CD4-positive, alpha-beta T cell treated with Interleukin-6 for 4 hours (primary cell): ENCODE data around the gene LUC7L3.

Experiments
- DNase-seq: peaks from one replicate; pipeline ENCODE4 v3.0.0-alpha.2; 2020; ENCODE audit warnings: mixed read lengths

LUC7L3 gene

GRCh38 chr17:50763716-50764475 lies 44.5 kb downstream of the LUC7L3 start:
- no peak for DNase-seq

DNA sequence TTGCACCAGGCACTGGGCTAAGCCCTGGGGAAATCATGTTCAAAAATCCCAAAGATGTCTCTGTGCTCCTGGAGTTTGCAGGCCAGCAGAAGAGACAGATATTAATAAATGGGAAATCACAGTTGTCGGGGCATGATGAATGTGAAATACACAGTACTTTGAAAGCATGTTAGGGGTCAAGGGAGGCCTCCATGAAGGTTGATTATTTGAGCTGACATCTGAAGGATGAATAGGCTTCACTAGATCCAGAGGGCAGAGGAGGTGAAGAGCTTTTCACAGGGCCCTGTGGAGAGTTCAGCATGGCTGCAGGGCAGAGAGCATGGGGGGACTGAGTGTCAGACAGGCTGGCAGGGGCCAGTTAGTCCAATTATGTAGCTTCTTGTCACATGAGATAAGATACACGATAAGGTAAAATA lies 45.3 kb downstream of the LUC7L3 start:
- DNase-seq = no peak

- no peak for DNase-seq
These were observed 46.2 kb downstream of the LUC7L3 start for GRCh38 chr17:50765454-50766221.

- DNase-seq = no peak
These were observed 47.0 kb downstream of the LUC7L3 start for GRCh38 chr17:50766222-50767023.

- no peak for DNase-seq
These were observed 47.6 kb downstream of the LUC7L3 start for GRCh38 chr17:50767030-50767429.

DNA sequence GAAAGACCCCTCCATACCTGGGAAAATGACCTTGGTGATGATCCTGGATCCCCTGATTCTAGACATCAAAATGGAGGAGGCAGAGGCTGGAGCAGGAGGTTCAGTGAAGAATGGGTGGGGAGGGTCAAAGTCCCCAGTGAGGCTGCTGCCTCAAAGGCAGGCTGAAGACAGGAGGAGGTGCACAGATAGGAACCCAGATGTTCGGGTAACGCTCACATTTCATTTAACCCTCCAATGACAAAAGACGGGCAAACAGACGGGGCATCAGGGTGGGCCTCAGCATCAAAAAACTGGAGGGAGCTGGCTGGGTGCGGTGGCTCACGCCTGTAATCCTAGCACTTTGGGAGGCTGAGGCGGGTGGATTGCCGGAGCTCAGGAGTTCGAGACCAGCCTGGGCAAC lies 48.0 kb downstream of the LUC7L3 start, which contains the start of gene ANKRD40CL:
TSS of gene ANKRD40CL (minus strand) at position 73 of the 400 bp plus-strand sequence. CDS start 605 bp downstream, outside the sequence.
- DNase-seq = no peak

GRCh38 chr17:50768346-50768761 lies 49.0 kb downstream of the LUC7L3 start:
- no peak for DNase-seq

GRCh38 chr17:50769884-50770283 lies 50.5 kb downstream of the LUC7L3 start:
- no peak for DNase-seq

DNA sequence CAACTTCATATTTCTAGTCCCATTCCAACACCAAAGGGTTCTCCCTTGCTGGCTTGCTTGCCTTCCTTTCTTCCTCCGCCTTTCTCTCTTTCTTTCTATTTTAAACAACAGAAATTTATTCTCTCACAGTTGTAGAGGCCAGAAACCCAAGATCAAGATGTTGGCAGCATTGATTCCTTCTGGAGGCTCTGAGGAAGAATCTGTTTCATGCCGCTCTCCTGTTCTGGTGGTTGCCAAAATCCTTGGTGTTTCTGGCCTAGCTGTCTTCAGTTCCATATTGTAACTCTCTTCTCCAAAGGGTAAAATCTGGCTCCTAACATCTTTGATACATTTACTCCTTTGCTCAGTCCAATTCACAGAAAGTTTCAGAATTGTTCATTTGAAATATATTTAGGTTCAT lies 50.9 kb downstream of the LUC7L3 start:
- no peak for DNase-seq

- DNase-seq = no peak
These were observed 52.8 kb downstream of the LUC7L3 start for GRCh38 chr17:50771991-50772785.

- DNase-seq = no peak
These were observed 54.9 kb downstream of the LUC7L3 start for GRCh38 chr17:50774225-50774803.

DNA sequence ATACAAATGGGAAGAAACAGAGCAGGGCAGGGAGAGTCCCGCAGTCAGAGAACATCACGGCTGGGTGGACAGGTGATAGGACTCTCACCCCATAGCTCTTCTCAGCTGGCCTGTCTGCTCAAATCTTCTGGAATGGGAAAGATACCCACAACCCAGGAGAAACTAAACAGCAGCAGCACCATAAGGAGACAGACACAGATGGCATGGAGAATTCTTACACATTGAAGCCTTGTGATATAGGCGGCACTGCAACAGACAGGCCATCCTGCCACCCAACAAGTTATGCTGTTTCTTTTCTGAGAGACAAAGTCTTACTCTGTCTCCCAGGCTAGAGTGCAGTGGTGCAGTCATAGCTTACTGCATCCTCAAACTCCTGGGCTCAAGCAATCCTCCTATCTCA lies 56.5 kb downstream of the LUC7L3 start:
- DNase-seq = no peak

DNA sequence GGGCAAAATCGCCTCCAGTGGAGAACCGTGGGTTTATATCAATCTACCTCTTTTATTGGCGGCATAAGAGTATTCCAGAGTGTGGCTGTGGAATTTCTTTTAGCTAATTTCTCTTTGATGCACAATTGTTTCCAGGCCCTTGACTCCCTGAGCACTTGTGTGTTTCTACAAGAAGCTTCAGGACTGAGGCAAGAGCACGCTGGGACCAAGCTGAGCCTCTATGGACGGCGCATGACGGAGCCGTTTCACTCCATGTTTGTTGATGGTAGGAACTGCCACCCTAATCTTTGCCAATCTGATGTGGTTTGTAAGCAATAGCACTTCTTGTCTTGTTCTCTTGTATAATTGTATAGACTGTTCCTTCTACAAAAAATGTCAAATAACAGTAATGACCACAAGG lies 59.1 kb downstream of the LUC7L3 start:
- no peak for DNase-seq

GRCh38 chr17:50778988-50779387 lies 59.6 kb downstream of the LUC7L3 start:
- DNase-seq = no peak

DNA sequence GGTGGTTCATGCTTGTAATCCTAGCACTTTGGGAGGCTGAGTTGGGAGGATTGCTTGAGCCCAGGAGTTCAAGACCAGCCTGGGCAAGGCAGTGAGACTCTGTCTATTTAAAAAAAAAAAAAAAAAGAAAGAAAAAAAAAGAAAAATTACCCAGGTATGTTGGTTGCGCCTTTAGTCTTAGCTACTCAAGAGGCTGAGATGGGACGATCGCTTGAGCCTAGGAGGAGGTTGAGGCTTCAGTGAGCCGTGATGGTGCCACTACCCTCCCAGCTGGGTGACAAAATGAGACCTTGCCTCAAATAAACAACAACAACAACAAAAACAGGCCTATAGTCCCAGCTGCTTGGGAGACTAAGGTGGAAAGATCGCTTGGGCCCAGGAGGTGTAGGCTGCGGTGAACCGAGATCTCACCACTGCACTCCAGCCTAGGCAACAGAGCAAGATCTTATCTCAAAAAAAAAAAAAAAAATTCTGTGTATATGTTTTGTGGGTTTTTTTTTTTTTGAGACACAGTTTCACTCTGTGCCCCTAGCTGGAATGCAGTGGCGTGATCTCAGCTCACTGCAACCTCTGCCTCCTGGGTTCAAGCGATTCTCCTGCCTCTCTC lies 60.4 kb downstream of the LUC7L3 start:
- DNase-seq = peak; percentile 56

DNA sequence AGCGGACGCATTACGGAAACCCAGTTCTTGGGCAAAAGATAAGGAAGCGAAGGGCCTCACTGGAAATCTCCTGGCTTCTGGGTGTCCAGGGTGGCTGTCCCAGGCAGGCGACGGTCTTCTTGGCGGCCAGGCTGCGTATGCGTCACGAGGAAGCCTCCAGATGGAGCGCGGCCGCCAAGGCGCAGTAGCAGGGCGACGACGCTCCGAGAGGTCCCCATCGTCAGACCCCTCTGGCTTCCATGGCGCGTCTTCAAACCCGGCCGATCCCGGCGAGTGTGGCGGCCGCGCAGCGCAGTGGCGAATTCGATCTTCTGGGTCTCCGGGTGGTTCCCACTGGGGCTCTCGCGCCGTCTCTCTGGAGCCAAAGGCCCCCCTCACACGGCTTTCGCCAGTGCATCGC lies 61.8 kb downstream of the LUC7L3 start:
- no peak for DNase-seq

- DNase-seq = peak; percentile 82
These were observed 63.8 kb downstream of the LUC7L3 start for GRCh38 chr17:50783193-50783660.

DNA sequence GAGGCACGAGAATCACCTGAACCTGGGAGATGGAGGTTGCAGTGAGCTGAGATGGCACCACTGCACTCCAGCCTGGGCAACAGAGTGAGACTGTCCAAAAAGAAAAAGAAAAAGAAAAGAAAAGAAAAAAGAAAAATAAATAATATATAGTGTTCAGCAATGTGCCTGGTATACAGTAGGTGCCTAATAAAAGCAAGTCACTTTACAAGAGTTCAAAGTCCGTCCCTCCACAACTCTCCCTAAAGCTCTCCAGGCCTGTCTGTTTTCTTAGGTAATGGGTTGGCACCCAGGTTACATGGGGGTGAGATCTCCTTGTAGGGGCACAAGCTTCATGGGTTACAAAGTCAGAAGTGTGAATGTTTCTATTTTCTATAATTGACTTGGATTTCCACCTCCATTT lies 64.5 kb downstream of the LUC7L3 start:
- DNase-seq = no peak

DNA sequence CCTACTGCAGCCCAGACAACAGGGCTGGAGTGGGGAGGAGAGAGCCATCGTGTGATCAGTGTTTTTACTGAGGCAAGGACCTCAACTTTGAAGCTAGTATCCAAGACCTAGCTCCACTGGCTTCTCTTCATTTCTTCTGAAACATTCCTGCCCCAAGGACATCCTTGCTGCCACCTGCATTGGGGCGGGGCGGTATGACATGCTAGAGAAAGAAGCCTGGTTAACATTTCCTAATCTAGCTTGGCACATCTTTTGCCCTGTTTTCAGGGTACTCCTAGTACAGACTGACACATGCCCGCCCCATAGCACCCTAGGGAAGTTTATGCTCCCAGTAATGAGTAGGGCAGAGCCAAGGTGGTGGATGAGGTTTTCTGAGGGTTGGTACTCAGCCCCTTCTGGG lies 65.7 kb downstream of the LUC7L3 start:
- no peak for DNase-seq

DNA sequence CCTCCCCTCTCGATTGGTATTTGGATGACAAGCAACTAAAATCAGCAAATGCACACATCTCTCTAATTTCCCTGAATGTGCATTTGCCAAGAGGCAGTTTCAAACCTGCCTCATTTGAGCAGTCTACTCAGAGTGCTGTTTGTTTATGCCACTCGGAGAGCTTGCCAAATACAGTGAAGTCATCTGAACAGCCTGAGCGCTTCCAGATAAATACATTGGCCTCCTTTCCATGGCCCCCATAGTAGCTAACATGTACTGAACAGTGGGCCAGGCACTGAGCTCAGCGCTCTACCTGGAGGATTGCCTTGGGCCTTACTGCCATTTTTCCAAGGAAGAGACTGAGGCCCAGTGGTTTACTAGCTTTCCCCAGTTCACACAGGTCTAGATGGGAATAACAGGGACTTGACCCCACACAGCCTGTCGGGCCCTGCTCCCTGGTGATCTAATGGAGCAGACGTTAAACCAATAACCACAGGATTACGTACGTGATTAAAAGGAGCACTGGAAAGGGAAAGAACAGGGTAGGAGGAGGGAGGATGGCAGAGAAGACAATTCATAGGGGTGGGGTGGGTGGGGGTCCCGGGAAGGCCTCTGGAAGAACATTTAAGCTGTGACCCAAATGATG lies 66.7 kb downstream of the LUC7L3 start:
- DNase-seq = no peak

DNA sequence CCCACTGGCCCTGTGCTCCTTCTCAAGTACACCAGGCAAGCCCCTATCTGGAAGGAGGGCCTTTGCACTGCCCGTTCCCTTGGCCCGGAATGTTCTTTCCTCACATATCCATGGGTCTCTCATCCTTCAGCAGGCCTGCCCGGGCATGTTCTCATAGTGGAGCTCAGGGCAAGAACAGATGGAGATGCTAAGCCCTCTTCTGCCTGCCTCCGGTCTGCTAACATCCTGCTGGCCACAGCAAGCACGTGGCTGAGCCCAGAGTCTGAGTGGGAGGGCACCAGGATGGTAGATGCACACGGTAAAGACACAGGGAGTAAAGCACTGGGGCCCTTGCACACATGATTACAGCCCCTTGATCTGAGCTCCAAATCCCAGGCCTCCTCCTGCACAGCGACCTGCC lies 67.7 kb downstream of the LUC7L3 start:
- DNase-seq = no peak
